H9 (cell line): Measurements from ENCODE around the gene TPM4. TPM values are rescaled to one million over a fixed set of nuclear protein-coding genes. Genes with fewer than 3 reads are reported as not detected.

ENCODE experiments used
- DNase-seq: peaks from one replicate; pipeline ENCODE4 v3.0.0-alpha.2; 2017
- H2AFZ ChIP-seq: one replicate; pipeline ENCODE4 v1.6.1; 2013; ENCODE audit warnings: mild to moderate bottlenecking, low read length, control low read depth, moderate library complexity
- H2AK5ac ChIP-seq: 2 replicates; pipeline ENCODE4 v1.6.1; 2013; ENCODE audit warnings: low read length, control low read depth, mixed read lengths; ENCODE audit not compliant: insufficient read length
- H2BK120ac ChIP-seq: one replicate; pipeline ENCODE4 v1.6.1; 2013; ENCODE audit warnings: low read depth, mild to moderate bottlenecking, low read length, control low read depth, inconsistent platforms; ENCODE audit not compliant: poor library complexity, severe bottlenecking
- H2BK12ac ChIP-seq: 2 replicates; pipeline ENCODE4 v1.6.1; 2013; ENCODE audit warnings: low read length, control low read depth, mixed read lengths, low read depth; ENCODE audit not compliant: insufficient read length
- H2BK15ac ChIP-seq: 2 replicates; pipeline ENCODE4 v1.6.1; 2013; ENCODE audit warnings: low read depth, low read length, control low read depth
- H2BK20ac ChIP-seq: one replicate; pipeline ENCODE4 v1.6.1; 2013; ENCODE audit warnings: low read depth, mild to moderate bottlenecking, low read length, control low read depth, inconsistent platforms; ENCODE audit not compliant: poor library complexity, severe bottlenecking
- H2BK5ac ChIP-seq: 2 replicates; pipeline ENCODE4 v1.6.1; 2013; ENCODE audit warnings: low read length, control low read depth, mixed read lengths; ENCODE audit not compliant: insufficient read length
- H3K14ac ChIP-seq: 2 replicates; pipeline ENCODE4 v1.6.1; 2013; ENCODE audit warnings: low read length, control low read depth; ENCODE audit not compliant: insufficient read depth
- H3K18ac ChIP-seq: 2 replicates; pipeline ENCODE4 v1.6.1; 2013; ENCODE audit warnings: low read depth, mild to moderate bottlenecking, mixed read lengths, low read length, control low read depth; ENCODE audit not compliant: insufficient read length
- H3K23ac ChIP-seq: 2 replicates; pipeline ENCODE4 v1.6.1; 2013; ENCODE audit warnings: low read length, control low read depth, mixed read lengths, low read depth; ENCODE audit not compliant: insufficient read length
- H3K23me2 ChIP-seq: 2 replicates; pipeline ENCODE4 v1.6.1; 2013; ENCODE audit warnings: low read depth, mild to moderate bottlenecking, mixed read lengths, low read length, control low read depth; ENCODE audit not compliant: insufficient read length, poor library complexity, severe bottlenecking
- H3K27ac ChIP-seq: 2 replicates; pipeline ENCODE4 v1.5.1; 2013; ENCODE audit warnings: low read length, control low read depth, mixed read lengths, low read depth; ENCODE audit not compliant: insufficient read length
- H3K27me3 ChIP-seq: 2 replicates; pipeline ENCODE4 v1.6.1; 2013; ENCODE audit warnings: low read length, control low read depth, inconsistent platforms; ENCODE audit not compliant: insufficient read depth
- H3K4ac ChIP-seq: 2 replicates; pipeline ENCODE4 v1.6.1; 2013; ENCODE audit warnings: low read depth, mild to moderate bottlenecking, control low read depth, inconsistent platforms, low read length, moderate library complexity
- H3K4me1 ChIP-seq: 2 replicates; pipeline ENCODE4 v1.6.1; 2013; ENCODE audit warnings: low read length, control low read depth, inconsistent platforms; ENCODE audit not compliant: insufficient read depth
- H3K4me2 ChIP-seq: 2 replicates; pipeline ENCODE4 v1.6.1; 2013; ENCODE audit warnings: low read length, control low read depth, mixed read lengths; ENCODE audit not compliant: insufficient read length, insufficient read depth
- H3K56ac ChIP-seq: 2 replicates; pipeline ENCODE4 v1.6.1; 2013; ENCODE audit warnings: low read depth, mild to moderate bottlenecking, mixed read lengths, low read length, control low read depth; ENCODE audit not compliant: insufficient read length
- H3K79me1 ChIP-seq: 2 replicates; pipeline ENCODE4 v1.6.1; 2013; ENCODE audit warnings: low read depth, mild to moderate bottlenecking, moderate library complexity, low read length, control low read depth, inconsistent platforms; ENCODE audit not compliant: insufficient read depth, poor library complexity, severe bottlenecking
- H3K79me2 ChIP-seq: 2 replicates; pipeline ENCODE4 v1.6.1; 2013; ENCODE audit warnings: low read length, control low read depth, inconsistent platforms; ENCODE audit not compliant: insufficient read depth
- H3K9ac ChIP-seq: 2 replicates; pipeline ENCODE4 v1.6.1; 2013; ENCODE audit warnings: low read length, control low read depth, mixed read lengths; ENCODE audit not compliant: insufficient read length; ENCODE audit errors: extremely low read depth
- H3K9me3 ChIP-seq: one replicate; pipeline ENCODE4 v1.6.1; 2013; ENCODE audit warnings: low read depth, low read length, inconsistent platforms; ENCODE audit not compliant: control insufficient read depth
- H3T11ph ChIP-seq: one replicate; pipeline ENCODE4 v1.6.1; 2013; ENCODE audit warnings: mild to moderate bottlenecking, low read length, control low read depth, inconsistent platforms
- H4K20me1 ChIP-seq: one replicate; pipeline ENCODE4 v1.6.1; 2013; ENCODE audit not compliant: control insufficient read depth, insufficient read length, insufficient read depth
- H4K5ac ChIP-seq: 2 replicates; pipeline ENCODE4 v1.6.1; 2013; ENCODE audit warnings: low read depth, mild to moderate bottlenecking, mixed read lengths, low read length, control low read depth; ENCODE audit not compliant: insufficient read length
- H4K8ac ChIP-seq: replicated peaks from 2 replicates; pipeline ENCODE4 v1.6.1; 2013; ENCODE audit warnings: low read length, control low read depth, mixed read lengths, low read depth; ENCODE audit not compliant: insufficient read length
- H4K91ac ChIP-seq: 2 replicates; pipeline ENCODE4 v1.6.1; 2013; ENCODE audit warnings: low read depth, mild to moderate bottlenecking, moderate library complexity, mixed read lengths, low read length, control low read depth; ENCODE audit not compliant: insufficient read length
- H3K27ac Mint-ChIP-seq, 3 experiments: 2 replicates in 2 of 3; 3 replicates in 1 of 3; pipeline ENCODE4 v1.8.0; 2020 to 2021; ENCODE audit warnings: mixed read lengths in 3 of 3, mild to moderate bottlenecking in 1 of 3, moderate library complexity in 1 of 3
- H3K27me3 Mint-ChIP-seq: 2 replicates; pipeline ENCODE4 v1.8.0; 2021; ENCODE audit warnings: low read depth, mild to moderate bottlenecking, moderate library complexity, mixed read lengths
- H3K36me3 Mint-ChIP-seq, 3 experiments: 2 replicates in 2 of 3; 3 replicates in 1 of 3; pipeline ENCODE4 v1.8.0; 2020 to 2021; ENCODE audit warnings: low read depth in 3 of 3, mixed read lengths in 3 of 3; ENCODE audit not compliant: insufficient read depth in 1 of 3
- H3K4me1 Mint-ChIP-seq, 2 experiments: 2 replicates each; pipeline ENCODE4 v1.8.0; 2020; ENCODE audit warnings: mixed read lengths in 2 of 2
- H3K4me3 Mint-ChIP-seq, 2 experiments: 2 replicates in 1 of 2; 3 replicates in 1 of 2; pipeline ENCODE4 v1.8.0; 2020 to 2021; ENCODE audit warnings: mild to moderate bottlenecking in 2 of 2, mixed read lengths in 2 of 2, moderate library complexity in 1 of 2
- H3K9me3 Mint-ChIP-seq, 2 experiments: 2 replicates in 1 of 2; 3 replicates in 1 of 2; pipeline ENCODE4 v1.8.0; 2020; ENCODE audit warnings: mild to moderate bottlenecking in 2 of 2, mixed read lengths in 2 of 2, moderate library complexity in 1 of 2
- WGBS: extraction: QIAGEN DNeasy Blood & Tissue Kit; methylation state at CpG from one replicate; pipeline ENCODE4 v1.1.7; 2013; ENCODE audit warnings: missing lambda C conversion rate, low lambda C conversion rate, mixed read lengths; ENCODE audit not compliant: insufficient read length; ENCODE audit errors: extremely low coverage; 5-methylcytosine and 5-hydroxymethylcytosine counted together
- total RNA-seq: library from RNA; stranded (reverse); gene quantifications from 2 replicates; pipeline ENCODE4 v1.2.1, GENCODE V29; 2021
- TF ChIP-seq, protein P1 (sequence below): fragments of 200-600 bp; sonication (generic); conservative IDR thresholded peaks from 3 replicates; pipeline ENCODE4 v1.8.0; 2021; ENCODE audit warnings: antibody characterized with exemption, mild to moderate bottlenecking

Gene TPM4
- total RNA-seq, 1 experiment from 2014 or later, result 431 TPM

- Histone ChIP-seq H3K79me2 (peaks cover 21% of the 10 kb centered on the region; the same call in 1 of the 2 replicates), H3K9me3 (no peaks in the 10 kb centered on the region), H3K4me2 (no peak overlapping the region), H3K4ac (no peak overlapping the region), H2AFZ (no peak overlapping the region), H3K27ac (no peak overlapping the region), H2BK15ac (no peak overlapping the region), H4K8ac (no peak overlapping the region), H2BK20ac (no peak overlapping the region), H2AK5ac (no peak overlapping the region), H3K56ac (no peak overlapping the region), H3K79me1 (peaks cover 4% of the 10 kb centered on the region), H3K9ac (no peak overlapping the region), H3K27me3 (no peaks in the 10 kb centered on the region), H3K4me1 (peaks cover 2% of the 10 kb centered on the region), H3K23ac (no peak overlapping the region), H2BK120ac (no peak overlapping the region), H3K23me2 (no peaks in the 10 kb centered on the region), H3K14ac (no peak overlapping the region), H2BK12ac (no peak overlapping the region), H4K5ac (no peak overlapping the region), H3T11ph (no peak overlapping the region), H4K20me1 (no peaks in the 10 kb centered on the region), H3K18ac (no peak overlapping the region), H2BK5ac (no peak overlapping the region), H4K91ac (no peak overlapping the region)
- H3K36me3 Mint-ChIP-seq, result peaks cover 60 to 92% (median 83%) of the 10 kb centered on the region in 3 experiments
- no peak overlapping the region for H3K4me3 Mint-ChIP-seq
- no peak for DNase-seq
- no peaks in the 10 kb centered on the region for H3K27me3 Mint-ChIP-seq
- H3K4me1 Mint-ChIP-seq, result peaks cover 4 to 14% of the 10 kb centered on the region in 2 experiments
- no CpG with 5 or more reads among the region's 11 CpGs for WGBS
- no peaks in the 10 kb centered on the region; a peak in 1 of 5 replicates for H3K9me3 Mint-ChIP-seq
- no peak overlapping the region for H3K27ac Mint-ChIP-seq
- TF ChIP-seq, protein P1, sequence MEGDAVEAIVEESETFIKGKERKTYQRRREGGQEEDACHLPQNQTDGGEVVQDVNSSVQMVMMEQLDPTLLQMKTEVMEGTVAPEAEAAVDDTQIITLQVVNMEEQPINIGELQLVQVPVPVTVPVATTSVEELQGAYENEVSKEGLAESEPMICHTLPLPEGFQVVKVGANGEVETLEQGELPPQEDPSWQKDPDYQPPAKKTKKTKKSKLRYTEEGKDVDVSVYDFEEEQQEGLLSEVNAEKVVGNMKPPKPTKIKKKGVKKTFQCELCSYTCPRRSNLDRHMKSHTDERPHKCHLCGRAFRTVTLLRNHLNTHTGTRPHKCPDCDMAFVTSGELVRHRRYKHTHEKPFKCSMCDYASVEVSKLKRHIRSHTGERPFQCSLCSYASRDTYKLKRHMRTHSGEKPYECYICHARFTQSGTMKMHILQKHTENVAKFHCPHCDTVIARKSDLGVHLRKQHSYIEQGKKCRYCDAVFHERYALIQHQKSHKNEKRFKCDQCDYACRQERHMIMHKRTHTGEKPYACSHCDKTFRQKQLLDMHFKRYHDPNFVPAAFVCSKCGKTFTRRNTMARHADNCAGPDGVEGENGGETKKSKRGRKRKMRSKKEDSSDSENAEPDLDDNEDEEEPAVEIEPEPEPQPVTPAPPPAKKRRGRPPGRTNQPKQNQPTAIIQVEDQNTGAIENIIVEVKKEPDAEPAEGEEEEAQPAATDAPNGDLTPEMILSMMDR, result no peak
Observed at GRCh38 chr19:16084067-16084685, 7.9 kb downstream of the TPM4 start.
